ENCODE results near the gene THBS4.

THBS4 gene

GRCh38 chr5:80048084-80048780 lies 13.1 kb downstream of the THBS4 start:
- DNase-seq (ENCODE audit: low read depth) = no peak

DNA sequence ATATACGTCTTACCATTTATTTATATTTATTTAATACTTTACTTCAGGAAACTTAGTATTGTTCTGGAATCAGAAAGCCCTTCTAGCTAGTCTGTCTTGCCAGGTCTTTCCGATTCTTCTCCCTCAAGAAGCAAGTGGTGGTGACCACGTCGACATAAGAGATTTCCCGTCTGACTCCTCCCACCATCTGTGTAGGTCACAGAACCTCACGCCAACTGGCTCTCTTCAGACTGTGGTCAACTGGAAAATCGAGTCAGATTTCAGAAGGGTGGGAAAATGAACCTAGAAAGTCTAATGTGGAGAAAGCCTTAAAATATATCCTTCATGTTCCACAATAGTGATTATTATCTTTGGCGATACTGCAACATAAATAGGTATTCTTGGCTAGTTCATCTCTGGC lies 17.3 kb downstream of the THBS4 start:
- no peak for DNase-seq (ENCODE audit: low read depth)

- DNase-seq (ENCODE audit: low read depth) = no peak
Observed at GRCh38 chr5:80054682-80055081, 19.5 kb downstream of the THBS4 start.

DNA sequence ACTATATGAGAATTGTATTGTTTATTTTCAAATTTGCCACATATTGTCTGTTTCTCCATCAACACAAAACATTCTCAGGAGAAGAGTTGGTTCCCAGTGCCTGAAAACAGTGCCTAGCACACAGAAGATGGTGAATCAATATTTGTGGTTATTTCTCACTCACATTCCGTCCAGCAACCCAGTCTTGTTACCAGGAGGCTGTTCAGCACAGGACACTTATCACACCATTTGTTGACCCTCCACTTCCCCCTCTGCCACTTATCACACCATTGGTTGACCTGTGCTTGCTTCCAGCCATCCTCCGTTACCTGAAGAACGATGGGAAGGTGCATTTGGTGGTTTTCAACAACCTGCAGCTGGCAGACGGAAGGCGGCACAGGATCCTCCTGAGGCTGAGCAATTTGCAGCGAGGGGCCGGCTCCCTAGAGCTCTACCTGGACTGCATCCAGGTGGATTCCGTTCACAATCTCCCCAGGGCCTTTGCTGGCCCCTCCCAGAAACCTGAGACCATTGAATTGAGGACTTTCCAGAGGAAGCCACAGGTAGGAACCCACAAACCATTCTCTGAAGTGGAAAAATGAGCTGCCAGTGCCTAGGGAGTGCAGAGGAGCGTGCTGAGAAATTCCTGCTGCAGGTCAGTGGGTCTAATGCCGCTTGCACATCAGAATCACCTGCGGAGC lies 20.5 kb downstream of the THBS4 start:
- no peak for DNase-seq (ENCODE audit: low read depth)

GRCh38 chr5:80057099-80057498 lies 22.0 kb downstream of the THBS4 start:
- DNase-seq (ENCODE audit: low read depth) = no peak

- DNase-seq (ENCODE audit: low read depth) = no peak
Observed at GRCh38 chr5:80057921-80058320, 22.8 kb downstream of the THBS4 start.

GRCh38 chr5:80059354-80059980 lies 24.3 kb downstream of the THBS4 start:
- no peak for DNase-seq (ENCODE audit: low read depth)

DNA sequence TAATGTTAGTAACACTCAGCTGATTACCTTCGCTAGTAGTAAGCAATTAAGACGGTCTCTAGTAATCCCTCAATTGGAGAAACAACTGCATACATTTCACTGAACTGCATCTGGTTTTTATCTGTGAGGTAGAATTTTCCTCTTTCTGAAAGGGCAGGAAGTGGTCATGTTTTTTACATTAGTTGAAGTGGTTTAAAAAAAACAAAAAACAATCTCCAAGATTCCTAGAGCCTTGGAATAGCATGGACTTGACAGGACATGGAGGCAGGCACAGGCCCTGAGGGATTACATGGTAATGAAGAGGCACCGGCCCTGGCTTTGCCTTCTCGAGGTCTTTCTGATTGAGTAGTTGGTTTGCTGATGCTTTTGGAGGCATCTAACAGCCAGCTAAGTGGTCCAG lies 25.8 kb downstream of the THBS4 start:
- DNase-seq (ENCODE audit: low read depth) = no peak

GRCh38 chr5:80061547-80061946 lies 26.4 kb downstream of the THBS4 start:
- DNase-seq (ENCODE audit: low read depth) = no peak

DNA sequence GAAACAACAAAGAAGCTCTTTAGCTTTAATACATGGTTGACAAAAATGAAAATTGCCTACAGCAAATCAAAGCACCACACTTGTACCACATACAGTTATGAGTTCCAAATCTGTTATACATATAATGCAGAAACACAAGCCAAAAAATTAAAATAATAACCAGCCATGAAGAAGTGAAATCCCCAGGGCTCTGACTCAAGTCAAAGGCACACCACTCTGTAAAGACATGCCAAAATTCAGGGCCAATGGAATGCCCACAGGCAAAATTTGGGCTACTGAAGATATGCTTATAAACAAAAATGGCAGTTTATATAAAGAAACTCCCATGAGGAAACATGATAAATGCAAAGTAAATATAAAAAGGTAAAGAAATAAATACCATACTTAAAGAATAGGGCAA lies 29.0 kb downstream of the THBS4 start:
- DNase-seq (ENCODE audit: low read depth) = no peak

DNA sequence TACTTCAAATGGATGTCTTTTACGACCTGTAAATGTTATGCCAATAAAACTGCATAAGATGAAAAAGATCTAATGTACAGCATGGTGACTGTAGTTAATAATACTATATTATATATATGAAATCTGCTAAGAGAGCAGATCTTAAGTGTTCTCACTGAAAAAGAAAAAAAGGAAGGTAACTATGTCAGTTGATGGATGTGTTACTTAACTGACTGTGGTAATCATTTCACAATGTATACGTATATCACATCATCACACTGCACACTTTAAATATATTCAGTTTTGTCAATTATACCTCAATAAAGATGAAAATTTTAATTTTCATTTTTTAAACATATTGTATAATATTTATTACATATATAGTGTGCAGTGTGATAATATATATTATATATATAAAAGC lies 31.9 kb downstream of the THBS4 start:
- no peak for DNase-seq (ENCODE audit: low read depth)

GRCh38 chr5:80067531-80068245 lies 32.5 kb downstream of the THBS4 start:
- no peak for DNase-seq (ENCODE audit: low read depth)

DNA sequence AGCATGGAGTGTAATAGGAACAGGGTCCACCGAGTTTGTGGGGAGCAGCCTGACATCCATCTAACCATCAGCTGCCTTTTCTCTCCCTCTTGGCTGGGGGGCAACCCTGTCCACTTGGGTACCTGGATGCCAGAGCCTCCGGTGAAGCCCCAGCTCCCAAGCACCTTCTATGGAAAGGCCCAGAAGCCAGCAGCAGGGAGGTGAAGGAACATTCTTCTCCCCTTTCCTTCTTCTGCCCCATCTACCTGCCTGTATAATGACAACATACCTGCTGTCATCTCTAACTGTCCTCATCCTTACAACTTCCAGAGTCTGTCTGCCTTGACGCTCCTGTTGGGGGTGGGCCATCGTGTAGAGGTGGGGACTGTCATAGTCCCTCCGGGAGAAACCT lies 33.1 kb downstream of the THBS4 start:
- DNase-seq (ENCODE audit: low read depth) = no peak

DNA sequence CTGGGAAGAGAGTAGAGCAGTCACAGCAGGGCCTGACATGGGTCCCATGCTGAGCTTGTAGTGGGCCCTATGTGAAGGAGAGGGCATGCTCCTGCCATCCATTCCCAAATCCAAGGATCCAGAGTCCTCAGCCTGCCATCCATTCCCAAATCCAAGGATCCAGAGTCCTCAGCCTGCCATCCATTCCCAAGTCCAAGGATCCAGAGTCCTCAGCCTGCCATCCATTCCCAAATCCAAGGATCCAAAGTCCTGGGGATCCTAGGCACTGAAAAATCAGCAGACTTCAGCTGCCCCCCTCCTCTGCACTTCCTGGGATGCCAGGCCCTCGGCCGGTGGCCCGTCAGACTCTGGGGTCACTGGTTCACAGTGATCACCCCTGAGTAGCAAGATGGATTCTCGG lies 33.6 kb downstream of the THBS4 start:
- no peak for DNase-seq (ENCODE audit: low read depth)

GRCh38 chr5:80069251-80069800 lies 34.2 kb downstream of the THBS4 start:
- DNase-seq (ENCODE audit: low read depth) = no peak

- no peak for DNase-seq (ENCODE audit: low read depth)
Observed at GRCh38 chr5:80069918-80070318, 34.8 kb downstream of the THBS4 start.

DNA sequence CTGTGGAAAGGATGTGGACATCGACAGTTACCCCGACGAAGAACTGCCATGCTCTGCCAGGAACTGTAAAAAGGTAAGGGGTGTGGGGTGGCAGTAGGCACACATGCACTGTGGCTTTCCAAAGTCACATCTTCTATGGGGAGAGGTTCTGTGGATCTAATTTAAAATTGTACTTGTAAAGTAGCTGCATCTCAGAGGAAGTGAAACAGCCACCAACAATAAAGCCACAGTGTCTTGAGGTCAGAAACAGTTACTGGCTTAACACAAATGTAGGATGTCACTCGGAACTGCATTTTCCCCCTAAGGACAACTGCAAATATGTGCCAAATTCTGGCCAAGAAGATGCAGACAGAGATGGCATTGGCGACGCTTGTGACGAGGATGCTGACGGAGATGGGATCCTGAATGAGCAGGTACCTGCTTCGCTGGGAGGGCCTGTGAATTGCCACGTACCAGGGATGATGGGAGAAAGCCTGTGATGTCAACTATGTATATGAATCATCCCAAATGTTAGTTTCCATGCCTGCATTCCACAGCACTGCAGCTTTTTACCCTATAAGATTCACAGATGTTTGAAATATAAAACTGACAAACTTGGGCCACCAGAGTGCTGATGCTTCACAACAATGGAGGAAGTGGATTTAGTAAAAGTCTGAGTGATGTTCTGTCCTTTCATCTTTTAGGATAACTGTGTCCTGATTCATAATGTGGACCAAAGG lies 35.3 kb downstream of the THBS4 start:
- DNase-seq (ENCODE audit: low read depth) = no peak

GRCh38 chr5:80071510-80072021 lies 36.4 kb downstream of the THBS4 start:
- DNase-seq (ENCODE audit: low read depth) = no peak

- DNase-seq (ENCODE audit: low read depth) = no peak
Observed at GRCh38 chr5:80072103-80073073, 37.2 kb downstream of the THBS4 start.

Measured in T follicular helper cell (primary cell).